GM12872 (cell line): ENCODE results near the gene LIF.

ENCODE experiments used
- TF ChIP-seq, protein P1 (sequence below): IDR thresholded peaks from 3 replicates; pipeline ENCODE4 v1.5.1; 2011; ENCODE audit warnings: low read depth, mild to moderate bottlenecking, low read length, moderate library complexity; ENCODE audit not compliant: insufficient read depth

LIF gene

DNA sequence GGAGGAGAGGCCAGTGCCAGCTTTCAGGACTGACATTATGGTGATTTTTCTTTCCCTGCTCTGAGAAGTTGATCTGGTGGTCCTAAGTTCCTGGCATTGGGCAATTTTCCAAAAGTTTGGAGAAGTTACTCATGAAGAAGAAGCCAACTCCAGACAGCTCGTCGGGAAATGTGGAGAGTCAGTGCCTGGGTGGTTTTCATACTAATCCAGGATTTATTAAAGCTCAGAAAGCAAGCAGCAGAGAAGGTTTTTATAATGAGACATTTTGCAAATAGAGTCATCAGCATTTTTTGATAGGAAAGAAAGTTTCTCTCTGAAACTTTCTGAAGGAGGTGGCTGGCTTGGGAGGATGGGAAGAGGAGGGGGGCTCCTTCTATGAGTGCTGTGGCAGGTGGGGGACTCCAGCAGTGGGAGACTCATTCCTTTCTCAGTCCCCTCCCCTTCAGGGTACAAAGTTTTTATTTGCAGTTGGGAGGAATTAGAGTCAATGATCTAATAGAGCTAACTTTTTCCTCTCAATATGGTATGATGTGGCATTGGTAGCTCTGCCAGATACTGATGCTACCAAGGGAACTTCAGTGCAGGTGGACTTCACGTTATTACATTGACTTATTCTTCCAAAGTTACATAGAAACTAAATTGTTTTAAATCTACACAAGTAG is 55.4 kb downstream of the LIF start:
- TF ChIP-seq, protein P1, sequence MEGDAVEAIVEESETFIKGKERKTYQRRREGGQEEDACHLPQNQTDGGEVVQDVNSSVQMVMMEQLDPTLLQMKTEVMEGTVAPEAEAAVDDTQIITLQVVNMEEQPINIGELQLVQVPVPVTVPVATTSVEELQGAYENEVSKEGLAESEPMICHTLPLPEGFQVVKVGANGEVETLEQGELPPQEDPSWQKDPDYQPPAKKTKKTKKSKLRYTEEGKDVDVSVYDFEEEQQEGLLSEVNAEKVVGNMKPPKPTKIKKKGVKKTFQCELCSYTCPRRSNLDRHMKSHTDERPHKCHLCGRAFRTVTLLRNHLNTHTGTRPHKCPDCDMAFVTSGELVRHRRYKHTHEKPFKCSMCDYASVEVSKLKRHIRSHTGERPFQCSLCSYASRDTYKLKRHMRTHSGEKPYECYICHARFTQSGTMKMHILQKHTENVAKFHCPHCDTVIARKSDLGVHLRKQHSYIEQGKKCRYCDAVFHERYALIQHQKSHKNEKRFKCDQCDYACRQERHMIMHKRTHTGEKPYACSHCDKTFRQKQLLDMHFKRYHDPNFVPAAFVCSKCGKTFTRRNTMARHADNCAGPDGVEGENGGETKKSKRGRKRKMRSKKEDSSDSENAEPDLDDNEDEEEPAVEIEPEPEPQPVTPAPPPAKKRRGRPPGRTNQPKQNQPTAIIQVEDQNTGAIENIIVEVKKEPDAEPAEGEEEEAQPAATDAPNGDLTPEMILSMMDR, result no peak

DNA sequence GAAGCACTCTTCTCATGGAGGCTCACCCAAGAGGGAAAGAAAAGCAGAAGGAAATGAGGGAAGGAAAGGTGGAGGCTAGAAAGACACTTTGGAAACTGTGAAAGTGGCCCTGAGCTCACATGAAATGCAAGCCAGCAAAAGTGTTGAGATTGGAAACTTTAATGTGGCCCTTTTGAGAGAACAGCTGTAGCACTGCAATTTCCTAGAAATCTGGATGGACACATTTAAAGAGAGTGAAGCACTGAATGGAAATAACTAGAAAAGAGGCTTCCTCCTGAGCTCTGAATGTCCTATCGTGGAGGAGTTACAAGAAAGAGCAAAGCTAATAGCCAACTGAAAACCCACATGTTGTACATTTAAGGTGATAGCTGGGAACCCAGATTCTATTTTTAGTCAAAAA is 56.0 kb downstream of the LIF start:
- TF ChIP-seq, protein P1, result no peak
